Tongue (tissue), 2 donors: ENCODE measurements around the gene PFKL. TPM values are rescaled to one million over a fixed set of nuclear protein-coding genes. Genes with fewer than 3 reads are reported as not detected.
A peak's percentile ranks its signal among the peaks of the same experiment; 100 is the strongest.
"Not testable (repeated sequence)": the region's sequence is repeated elsewhere in the genome, so short reads cannot be mapped to it uniquely, and the experiment has no call there.

Experiments
- DNase-seq: peaks from one replicate; pipeline ENCODE4 v3.0.0-alpha.2; 2015
- total RNA-seq: library from RNA; depleted of rRNA; stranded (reverse); fragments of >200 nt; gene quantifications from one replicate; pipeline ENCODE4 v1.2.3, GENCODE V29; 2014

PFKL gene
- total RNA-seq, 1 donor from 2014 or later, result 115 TPM

DNA sequence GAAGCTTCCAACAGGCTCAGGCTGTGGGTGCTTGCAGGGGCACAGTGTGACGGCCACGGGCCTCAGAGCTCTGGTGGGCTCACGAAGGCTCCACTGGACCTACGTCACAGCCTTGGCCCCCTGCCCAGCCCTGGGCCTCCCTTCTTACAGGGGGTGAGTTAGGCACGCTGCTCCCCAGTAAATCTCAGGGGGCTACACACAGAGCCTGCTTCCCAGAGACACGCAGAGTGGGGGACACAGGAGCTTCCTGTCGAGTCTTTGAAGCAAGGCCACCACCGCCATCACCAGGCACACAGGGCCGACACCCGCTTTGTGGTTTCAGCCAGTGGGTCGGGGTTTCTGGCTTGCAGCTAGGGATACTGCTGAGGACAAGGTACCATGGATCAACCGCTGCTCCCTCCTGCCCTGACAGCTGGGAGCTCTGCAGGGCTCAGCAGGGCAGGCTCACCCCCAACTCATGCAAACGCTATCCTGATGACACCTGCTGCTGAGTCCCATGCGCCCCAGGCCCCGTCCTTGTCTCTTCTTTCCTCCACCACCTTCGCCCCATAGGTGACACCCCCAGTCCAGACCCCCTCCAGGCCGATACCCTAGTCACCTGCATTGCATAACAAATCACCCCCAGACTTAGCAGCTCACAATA, 44.8 kb downstream of the PFKL start:
- DNase-seq, result no peak

GRCh38 chr21:44345495-44345894, 45.6 kb downstream of the PFKL start:
- no peak for DNase-seq

- DNase-seq, result no peak
These were observed 48.1 kb downstream of the PFKL start for GRCh38 chr21:44347911-44348451.

GRCh38 chr21:44348861-44349260, 49.0 kb downstream of the PFKL start:
- DNase-seq, result no peak

DNA sequence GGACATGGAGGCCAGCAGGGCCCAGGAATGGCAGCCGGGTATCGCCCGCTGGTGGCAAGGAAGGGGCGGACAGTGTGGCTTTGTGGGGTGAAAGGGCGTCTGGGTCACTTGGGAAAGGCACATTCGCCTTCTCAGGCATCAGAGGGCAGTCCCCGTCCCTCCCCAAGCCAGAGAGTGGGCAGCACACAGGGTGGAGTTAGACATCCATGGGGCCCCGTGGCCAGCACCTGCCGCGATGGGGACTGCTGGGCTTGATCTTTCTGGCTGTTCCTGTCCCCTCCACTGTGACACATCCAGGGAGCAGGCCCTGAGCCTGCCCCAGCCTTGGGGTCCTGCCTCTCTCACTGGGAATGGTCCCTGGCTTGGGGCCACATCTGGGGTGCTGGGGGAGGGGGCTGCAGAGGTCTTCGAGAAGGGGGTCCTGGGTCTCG, 49.6 kb downstream of the PFKL start:
- DNase-seq, result no peak

DNA sequence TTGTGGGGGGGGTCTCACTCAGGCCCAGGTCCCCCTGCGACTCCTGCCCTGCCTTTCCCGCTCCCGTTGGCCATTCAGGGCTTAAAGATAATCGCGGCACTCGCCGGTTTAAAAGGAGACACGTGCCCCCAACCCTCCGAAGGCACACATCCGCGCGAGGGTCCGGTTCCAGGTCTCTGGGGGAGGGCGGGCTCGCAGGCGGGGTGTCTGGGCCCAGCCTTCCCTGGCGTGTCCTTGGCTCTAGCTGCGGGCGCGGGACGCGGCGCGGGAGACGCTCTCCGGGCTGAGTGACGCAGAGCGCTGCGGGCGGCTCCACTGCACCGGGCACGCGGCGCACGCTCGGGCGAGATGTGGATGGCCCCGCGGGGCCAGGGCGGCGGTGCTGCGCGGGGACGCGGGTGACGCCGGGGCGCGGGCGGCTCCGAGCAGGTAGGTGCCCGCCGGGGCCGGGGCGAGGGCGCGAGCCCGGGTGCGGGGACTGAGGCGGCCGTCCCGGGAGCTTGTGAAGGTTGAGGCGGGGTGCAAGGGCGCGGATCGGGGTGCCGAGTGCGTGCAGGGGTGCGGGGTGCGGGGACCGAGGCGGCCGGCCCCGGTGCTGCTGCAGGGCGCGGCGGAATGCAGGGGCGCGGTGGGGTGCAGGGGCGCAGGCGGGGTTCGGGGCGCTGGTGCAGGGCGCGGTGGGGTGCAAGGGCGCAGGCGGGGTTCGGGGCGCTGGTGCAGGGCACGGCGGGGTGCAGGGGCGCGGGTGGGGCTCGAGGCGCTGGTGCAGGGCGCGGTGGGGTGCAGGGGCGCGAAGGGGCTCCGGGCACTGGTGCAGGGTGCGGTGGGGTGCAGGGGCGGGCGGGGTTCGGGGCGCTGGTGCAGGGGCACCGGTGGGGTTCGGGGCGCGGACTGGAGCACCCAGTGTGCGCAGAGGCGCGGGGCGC, 50.3 kb downstream of the PFKL start:
- no peak for DNase-seq

GRCh38 chr21:44350773-44351481, 51.1 kb downstream of the PFKL start:
- DNase-seq, result no peak

- no peak for DNase-seq
These were observed 51.8 kb downstream of the PFKL start for GRCh38 chr21:44351535-44352252.

- no peak for DNase-seq
These were observed 52.5 kb downstream of the PFKL start for GRCh38 chr21:44352253-44352860.

DNA sequence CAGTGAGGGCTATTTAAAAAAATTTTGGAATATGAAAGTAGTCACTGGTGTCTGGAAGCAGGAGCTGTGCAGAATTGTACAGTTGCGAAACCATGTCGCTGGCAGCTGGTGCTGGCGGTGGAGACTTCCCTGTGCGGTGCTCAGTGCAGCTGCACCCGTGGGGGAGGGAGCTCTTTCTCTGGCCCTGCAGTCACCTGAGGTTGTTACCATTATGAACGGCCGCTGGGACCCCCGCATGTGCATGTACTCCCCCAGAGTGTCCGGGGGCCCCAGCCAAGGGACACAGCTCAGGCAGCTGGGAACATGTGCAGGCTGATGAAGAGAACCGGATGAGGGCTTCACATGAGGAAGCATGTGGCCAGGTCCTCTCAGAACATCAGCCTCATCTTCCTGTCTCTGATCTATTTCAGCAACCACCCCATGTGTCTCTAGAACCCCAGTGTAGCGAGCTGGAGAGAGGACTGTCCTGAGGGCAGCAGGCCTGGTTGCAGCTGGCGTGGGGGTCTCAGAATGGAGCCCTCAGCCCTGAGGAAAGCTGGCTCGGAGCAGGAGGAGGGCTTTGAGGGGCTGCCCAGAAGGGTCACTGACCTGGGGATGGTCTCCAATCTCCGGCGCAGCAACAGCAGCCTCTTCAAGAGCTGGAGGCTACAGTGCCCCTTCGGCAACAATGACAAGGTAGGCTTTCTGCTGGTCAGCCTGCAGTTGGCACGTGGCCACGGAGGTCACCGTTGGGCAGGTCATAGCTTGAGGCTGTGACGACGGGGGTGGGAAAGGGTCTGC, 53.5 kb downstream of the PFKL start, which contains the start of gene TRPM2:
Gene TRPM2, plus strand, starts transcription at position 431 of the 780 bp plus-strand sequence. Its CDS starts 80 bp downstream, at position 511.
- peak; percentile 51 for DNase-seq

- no peak for DNase-seq
These were observed 54.1 kb downstream of the PFKL start for GRCh38 chr21:44354001-44354405.

DNA sequence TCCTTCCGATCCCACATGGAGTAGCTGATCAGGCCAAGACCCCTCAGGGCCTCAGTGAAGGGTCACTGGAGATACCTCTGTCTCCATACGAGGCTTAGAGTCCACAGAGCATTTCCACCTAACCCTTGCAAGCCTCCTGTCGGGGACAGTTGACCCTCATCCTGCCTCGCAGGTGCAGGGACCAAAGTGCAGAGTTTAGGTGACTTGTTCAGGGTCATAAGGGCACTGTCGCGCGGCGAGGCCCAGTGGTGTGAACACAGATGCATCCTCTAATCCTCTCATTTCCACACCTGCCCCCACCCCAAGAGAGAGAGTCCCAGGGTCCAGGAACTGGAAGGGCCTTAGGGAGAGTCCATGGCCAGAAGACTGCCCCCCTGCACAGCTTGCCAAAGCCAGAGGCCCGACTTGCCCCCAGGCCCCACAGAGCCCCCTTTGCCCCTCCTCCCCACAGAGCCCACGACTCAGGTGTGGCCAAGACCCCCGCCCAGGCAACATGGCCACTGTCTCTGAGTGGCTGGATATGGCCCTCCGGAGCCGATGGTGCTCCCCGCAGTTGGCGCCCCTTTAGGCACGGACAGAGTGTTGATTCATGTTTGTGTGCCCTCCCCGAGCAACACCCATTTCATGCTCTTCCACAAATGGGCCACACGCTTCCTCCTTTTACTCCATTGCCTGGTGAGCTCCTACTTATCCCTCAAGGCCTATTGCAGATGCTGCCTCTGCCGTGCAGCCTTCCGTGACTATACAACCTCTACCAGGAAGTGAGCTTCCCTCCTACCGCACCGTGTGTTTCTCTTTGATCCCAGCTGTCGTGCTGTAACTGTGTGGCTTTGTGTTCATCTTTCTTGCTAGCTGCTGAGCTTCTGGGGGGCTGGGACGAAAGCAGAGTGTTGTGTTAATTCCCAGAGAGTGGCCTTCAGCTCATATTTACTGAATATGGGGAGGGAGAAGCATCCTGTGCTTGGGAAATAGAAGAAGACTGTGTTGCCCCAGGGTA, 55.2 kb downstream of the PFKL start:
- no peak for DNase-seq

DNA sequence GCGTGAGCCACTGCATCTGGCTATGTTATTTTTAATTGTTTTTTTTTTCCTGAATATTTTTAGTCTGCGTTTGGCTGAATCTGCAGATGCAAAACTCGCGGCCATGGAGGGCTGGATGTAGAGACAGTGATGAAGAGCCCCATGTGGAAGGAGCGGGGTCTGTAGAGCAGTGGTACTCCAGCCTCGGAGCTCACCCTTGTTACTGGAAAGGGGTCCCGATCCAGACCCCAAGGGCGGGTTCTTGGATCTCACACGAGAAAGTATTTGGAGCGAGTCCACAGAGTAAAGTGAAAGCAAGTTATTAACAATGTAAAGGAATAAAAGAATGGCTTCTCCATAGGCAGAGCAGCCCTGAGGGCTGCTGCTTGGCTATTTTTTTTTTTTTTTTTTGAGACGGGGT, 56.3 kb downstream of the PFKL start:
- no peak for DNase-seq

DNA sequence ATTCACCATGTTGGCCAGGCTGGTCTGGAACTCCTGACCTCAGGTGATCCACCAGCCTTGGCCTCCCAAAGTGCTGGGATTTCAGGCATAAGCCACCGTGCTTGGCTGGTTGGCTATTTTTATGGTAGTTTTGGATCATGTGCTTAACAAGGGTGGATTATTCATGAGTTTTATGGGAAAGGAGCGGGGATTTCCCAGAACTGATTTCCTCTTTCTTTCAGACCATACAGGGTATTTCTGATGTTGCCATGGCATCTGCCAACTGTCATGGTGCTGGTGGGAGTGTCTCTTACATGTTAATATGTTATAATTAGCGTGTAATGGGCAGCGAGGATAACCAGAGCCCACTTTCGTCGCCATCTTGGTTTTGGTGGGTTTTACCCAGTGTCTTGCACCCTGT, 56.8 kb downstream of the PFKL start:
- DNase-seq, result no peak

- DNase-seq, result peak; percentile 38
These were observed 57.4 kb downstream of the PFKL start for GRCh38 chr21:44357064-44357837.

- DNase-seq, result no peak
These were observed 59.5 kb downstream of the PFKL start for GRCh38 chr21:44359396-44359795.

- DNase-seq, result no peak
These were observed 60.3 kb downstream of the PFKL start for GRCh38 chr21:44360159-44360558.

DNA sequence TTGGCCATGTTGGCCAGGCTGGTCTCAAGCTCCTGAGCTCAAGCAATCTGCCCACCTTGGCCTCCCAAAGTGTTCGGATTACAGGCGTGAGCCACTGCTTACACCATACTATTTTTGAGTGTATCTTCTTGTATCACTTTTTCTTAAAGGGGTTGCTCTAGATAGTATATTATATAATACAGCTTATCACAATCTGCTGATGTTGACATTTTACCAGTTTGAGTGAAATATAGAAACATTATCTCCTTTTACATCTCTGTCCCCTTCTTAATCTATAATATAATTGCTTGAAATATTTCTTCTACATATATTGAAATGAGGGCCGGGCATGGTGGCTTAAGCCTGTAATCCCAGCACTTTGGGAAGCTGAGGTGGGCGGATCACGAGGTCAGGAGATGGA, 62.0 kb downstream of the PFKL start:
- not testable (repeated sequence) for DNase-seq
